Measurements from ENCODE around the gene PKN1. TPM values are rescaled to one million over a fixed set of nuclear protein-coding genes. Genes with fewer than 3 reads are reported as not detected.
A peak's percentile ranks its signal among the peaks of the same experiment; 100 is the strongest.

PKN1 gene
- total RNA-seq (2013; cell fraction: nucleolus; rRNA removed) = 65.2 and 69.3 TPM in 2 replicates
- 68.0 and 80.0 TPM in 2 replicates for total RNA-seq (2014; rRNA removed)
- total RNA-seq (2014; rRNA removed; fragmentation: Illumina TruSeq; extraction: Trizol) = 47.8 and 54.2 TPM in 2 replicates
- 189 and 202 TPM in 2 replicates for total RNA-seq (2021)
- 24.3 TPM for polyA plus RNA-seq (2011; ENCODE audit: low read depth)
- polyA plus RNA-seq (2011; rRNA removed) = 26.0 and 49.8 TPM in 2 replicates
- polyA plus RNA-seq (2011; cell fraction: cytosol; rRNA removed) = 60.4 and 77.2 TPM in 2 replicates
- 89.7 and 112 TPM in 2 replicates for polyA plus RNA-seq (2011; cell fraction: nucleus; rRNA removed)
- 75.7 and 100 TPM in 2 replicates for polyA plus RNA-seq (2012)
- 18.9 and 45.4 TPM in 2 replicates for polyA plus RNA-seq (2014; fragmentation: Illumina TruSeq; extraction: Trizol)
- 1 to 10 TPM; 1.0 to 1.4 TPM for polyA plus RNA-seq (2014; fragmentation: Nextera tagmentation; extraction: Ambion mirVana)
- polyA plus RNA-seq (2014; rRNA removed) = 77.3 and 91.2 TPM in 2 replicates
- 10 to 100 TPM; 51.3 to 60.1 TPM for polyA plus RNA-seq (2016; fragmentation: Nextera tagmentation; extraction: Ambion mirVana)
- 59.2 and 121 TPM in 2 replicates for polyA minus RNA-seq (2011; rRNA and poly(A)+ RNA removed)
- 51.6 and 70.8 TPM in 2 replicates for polyA minus RNA-seq (2011; cell fraction: cytosol; rRNA and poly(A)+ RNA removed)
- polyA minus RNA-seq (2011; cell fraction: nucleus; rRNA and poly(A)+ RNA removed) = 17.0 and 26.6 TPM in 2 replicates
- Bru-seq, nascent RNA = percentile 63 among the genes with signal in this experiment
- BruChase-seq, experiment 1, labeled RNA remaining after a 6-hour chase = percentile 75 among the genes with signal in this experiment
- percentile 67 among the genes with signal in this experiment for BruChase-seq, experiment 2, labeled RNA remaining after a 2-hour chase
- long read RNA-seq, experiment 1, transcript PKN1-202 (22 exons, 2,960 nt) = major isoform, 10 of 21 reads
- long read RNA-seq, experiment 1, partial matches to known transcripts = 8 of 21 reads
- long read RNA-seq, experiment 1, other reads (novel, unspliced or antisense) = 3 of 21 reads
- long read RNA-seq, experiment 2, partial matches to known transcripts = 2 of 4 reads
- long read RNA-seq, experiment 2, other reads (novel, unspliced or antisense) = 2 of 4 reads

GRCh38 chr19:14432791-14433553 lies at the start of gene PKN1:
TSS of gene PKN1 (plus strand) at chr19:14433306. CDS start at chr19:14433522, 216 bp downstream.
- WGBS (ENCODE audit: insufficient coverage, insufficient replicate concordance, low lambda C conversion rate, missing lambda C conversion rate) = 3% methylated on average over 10 of the region's 85 CpGs
- H3K27me3 ChIP-seq (replicated peaks in 1 of 2; ENCODE audit: control insufficient read depth in 2 of 2, insufficient read depth in 2 of 2, low read length in 1 of 2) = no peaks in the 10 kb centered on the region
- POLR2A ChIA-PET = interaction anchor here (0.5 to 1.3 kb wide), 7 partner anchors 13 to 298 kb away, joined by 3 to 6 read pairs (median 5); partner anchors contain the start of gene ASF1B
- ATAC-seq (peak; percentile 69), DNase-seq (ENCODE audit: low read depth, low spot score) (no peak), FAIRE-seq (peak; percentile 38)
- H3K4me2 ChIP-seq (ENCODE audit: control insufficient read depth, insufficient read depth) = peak within 1 kb of the TSS; percentile 95
- H4K20me1 ChIP-seq (ENCODE audit: control insufficient read depth, insufficient read depth) = no peaks in the 10 kb centered on the region
- RAD21 ChIA-PET (ENCODE audit: unreplicated experiment) = interaction anchor here (0.8 to 2.6 kb wide), 7 partner anchors 12 to 296 kb away, joined by 3 to 12 read pairs (median 6); partner anchors contain the start of genes ADGRE5, ASF1B and DNAJB1
- SMC1A ChIA-PET (ENCODE audit: uncharacterized antibody, unreplicated experiment) = interaction anchor here (0.6 to 2.3 kb wide), 6 partner anchors 13 to 348 kb away, joined by 3 to 10 read pairs (median 4); no protein-coding TSS in a partner anchor
- H3K36me3 ChIP-seq (ENCODE audit: control insufficient read depth in 2 of 2, insufficient read depth in 2 of 2, low read length in 1 of 2) = no peaks in the 10 kb centered on the region
- peaks cover 22% of the 10 kb centered on the region for H3K4me1 ChIP-seq (ENCODE audit: control insufficient read depth, insufficient read depth, low read length)
- peak within 1 kb of the TSS; percentile 65 for H3K27ac ChIP-seq (ENCODE audit: control insufficient read depth, insufficient read depth)
- BruUV-seq (replicated peaks) = no TSS peak
- H3K4me3 ChIP-seq = peak within 1 kb of the TSS; percentile 90
- peak within 1 kb of the TSS; percentile 90 for H2AFZ ChIP-seq (ENCODE audit: control insufficient read depth, low read depth, low read length)
- in situ Hi-C loops (cut with MboI) = no loop called here
- CTCF ChIA-PET = interaction anchor here (0.8 to 5.4 kb wide), 19 partner anchors 8 to 318 kb away, joined by 3 to 42 read pairs (median 3); partner anchors contain the start of genes ASF1B and DDX39A
- H3K9me3 ChIP-seq (replicated peaks; ENCODE audit: control insufficient read depth, insufficient read depth, low read length) = no peaks in the 10 kb centered on the region
- TF ChIP-seq, protein P1, sequence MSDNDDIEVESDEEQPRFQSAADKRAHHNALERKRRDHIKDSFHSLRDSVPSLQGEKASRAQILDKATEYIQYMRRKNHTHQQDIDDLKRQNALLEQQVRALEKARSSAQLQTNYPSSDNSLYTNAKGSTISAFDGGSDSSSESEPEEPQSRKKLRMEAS (IDR thresholded peaks at IDR 0.05; ENCODE audit: low read depth, low read length) = 0 out of 2 replicates have a peak, but pooled peaks have one; percentile 45
- TF ChIP-seq RAD51 (IDR thresholded peaks at IDR 0.05) (peak; percentile 78), NR2F1 (conservative IDR thresholded peaks at IDR 0.05) (peak; percentile 11; the same call in 1 of the 2 replicates), TAF1 (IDR thresholded peaks at IDR 0.05; ENCODE audit: borderline replicate concordance, low read depth, low read length) (0 out of 2 replicates have a peak, but pooled peaks have one; percentile 10), GATAD2B (conservative IDR thresholded peaks at IDR 0.05; ENCODE audit: low read depth) (no peak), BHLHE40 (IDR thresholded peaks at IDR 0.05; ENCODE audit: borderline replicate concordance in 1 of 2, low read depth in 2 of 2, low read length in 1 of 2) (peak; percentile 7 to 93; a peak in 2 of 4 replicates), IKZF1 (conservative IDR thresholded peaks at IDR 0.05) (0 out of 2 replicates have a peak, but pooled peaks have one; percentile 16), NR2C1 (IDR thresholded peaks at IDR 0.05) (no peak; the same call in 1 of the 2 replicates), CBX5 (IDR thresholded peaks at IDR 0.05; ENCODE audit: low read depth) (no peak), IKZF2 (IDR thresholded peaks at IDR 0.05) (no peak), EGR1 (IDR thresholded peaks at IDR 0.05; ENCODE audit: borderline replicate concordance in 1 of 2, low read depth in 2 of 2, low read length in 2 of 2) (peak in 1 of 2 experiments; percentile 71; a peak in 2 of 3 replicates), TCF7 (IDR thresholded peaks at IDR 0.05; ENCODE audit: borderline replicate concordance) (no peak), POLR2A (IDR thresholded peaks at IDR 0.05; ENCODE audit: low read depth, low read length) (peak; percentile 34; the same call in 1 of the 2 replicates)
- TF ChIP-seq, protein P2, sequence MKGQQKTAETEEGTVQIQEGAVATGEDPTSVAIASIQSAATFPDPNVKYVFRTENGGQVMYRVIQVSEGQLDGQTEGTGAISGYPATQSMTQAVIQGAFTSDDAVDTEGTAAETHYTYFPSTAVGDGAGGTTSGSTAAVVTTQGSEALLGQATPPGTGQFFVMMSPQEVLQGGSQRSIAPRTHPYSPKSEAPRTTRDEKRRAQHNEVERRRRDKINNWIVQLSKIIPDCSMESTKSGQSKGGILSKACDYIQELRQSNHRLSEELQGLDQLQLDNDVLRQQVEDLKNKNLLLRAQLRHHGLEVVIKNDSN (IDR thresholded peaks at IDR 0.05; ENCODE audit: borderline replicate concordance, extremely low read length, insufficient read depth, low read depth, low read length) = peak; percentile 81
- peaks cover 18% of the 10 kb centered on the region for H3K79me2 ChIP-seq (ENCODE audit: control insufficient read depth, insufficient read depth, low read length)
- H3K9ac ChIP-seq (ENCODE audit: control insufficient read depth, insufficient read depth, low read length) = peak within 1 kb of the TSS; percentile 77
- intact Hi-C loops (cut with micrococcal nuclease; ENCODE audit: unreplicated experiment) = loop anchor here (2.0 to 5.0 kb wide), 2 partner anchors 39 to 48 kb away; no protein-coding TSS in a partner anchor

Data from GM12878 (cell line).